ENCODE data around the gene PDXK.
A peak's percentile ranks its signal among the peaks of the same experiment; 100 is the strongest.

PDXK gene

GRCh38 chr21:43786300-43786806, 67.4 kb downstream of the PDXK start:
- ATAC-seq (ENCODE audit: low read depth) (no peak), DNase-seq (ENCODE audit: low spot score) (no peak)
- Histone ChIP-seq H3K27me3 (ENCODE audit: insufficient read depth, poor library complexity, severe bottlenecking) (no peaks in the 10 kb centered on the region), H3K9me3 (ENCODE audit: severe bottlenecking) (no peaks in the 10 kb centered on the region), H3K4me1 (ENCODE audit: insufficient read depth, poor library complexity, severe bottlenecking) (peaks cover 15% of the 10 kb centered on the region), H3K27ac (ENCODE audit: poor library complexity, severe bottlenecking) (no peak overlapping the region), H3K36me3 (ENCODE audit: low read depth) (peaks cover 13% of the 10 kb centered on the region), H3K4me3 (ENCODE audit: severe bottlenecking) (no peak overlapping the region)
- TF ChIP-seq CTCF (IDR thresholded peaks at IDR 0.05; ENCODE audit: poor library complexity, severe bottlenecking) = no peak

GRCh38 chr21:43786807-43787440, 68.0 kb downstream of the PDXK start:
- Histone ChIP-seq H3K4me1 (ENCODE audit: insufficient read depth, poor library complexity, severe bottlenecking) (peaks cover 11% of the 10 kb centered on the region), H3K27ac (ENCODE audit: poor library complexity, severe bottlenecking) (no peak overlapping the region), H3K4me3 (ENCODE audit: severe bottlenecking) (no peak overlapping the region), H3K27me3 (ENCODE audit: insufficient read depth, poor library complexity, severe bottlenecking) (no peaks in the 10 kb centered on the region), H3K36me3 (ENCODE audit: low read depth) (peaks cover 19% of the 10 kb centered on the region), H3K9me3 (ENCODE audit: severe bottlenecking) (no peaks in the 10 kb centered on the region)
- no peak for DNase-seq (ENCODE audit: low spot score)
- ATAC-seq (ENCODE audit: low read depth) = no peak
- TF ChIP-seq CTCF (IDR thresholded peaks at IDR 0.05; ENCODE audit: poor library complexity, severe bottlenecking) = no peak

GRCh38 chr21:43789276-43790009, 70.5 kb downstream of the PDXK start, which contains the start of gene RRP1:
TSS of gene RRP1 (plus strand) at chr21:43789577. CDS start at chr21:43789630, 53 bp downstream.
- ATAC-seq (ENCODE audit: low read depth) = peak; percentile 84
- peaks cover 44% of the 10 kb centered on the region for H3K36me3 ChIP-seq (ENCODE audit: low read depth)

GRCh38 chr21:43790010-43790524, 71.1 kb downstream of the PDXK start:
- H3K4me1 ChIP-seq (ENCODE audit: insufficient read depth, poor library complexity, severe bottlenecking) = no peaks in the 10 kb centered on the region
- no peak for ATAC-seq (ENCODE audit: low read depth)

More at GRCh38 chr21:43789276-43790009, 70.5 kb downstream of the PDXK start, which contains the start of gene RRP1:
- H3K4me3 ChIP-seq (ENCODE audit: severe bottlenecking) = peak within 1 kb of the TSS; percentile 58
- no peaks in the 10 kb centered on the region for H3K27me3 ChIP-seq (ENCODE audit: insufficient read depth, poor library complexity, severe bottlenecking)
- H3K4me1 ChIP-seq (ENCODE audit: insufficient read depth, poor library complexity, severe bottlenecking) = no peaks in the 10 kb centered on the region
- peak within 1 kb of the TSS; percentile 51 for H3K27ac ChIP-seq (ENCODE audit: poor library complexity, severe bottlenecking)
- H3K9me3 ChIP-seq (ENCODE audit: severe bottlenecking) = no peaks in the 10 kb centered on the region
- peak; percentile 81 for DNase-seq (ENCODE audit: low spot score)
- peak; percentile 99 for TF ChIP-seq CTCF (IDR thresholded peaks at IDR 0.05; ENCODE audit: poor library complexity, severe bottlenecking)

More at GRCh38 chr21:43790010-43790524, 71.1 kb downstream of the PDXK start:
- no peak for TF ChIP-seq CTCF (IDR thresholded peaks at IDR 0.05; ENCODE audit: poor library complexity, severe bottlenecking)
- no peaks in the 10 kb centered on the region for H3K27me3 ChIP-seq (ENCODE audit: insufficient read depth, poor library complexity, severe bottlenecking)
- H3K36me3 ChIP-seq (ENCODE audit: low read depth) = peaks cover 50% of the 10 kb centered on the region
- H3K9me3 ChIP-seq (ENCODE audit: severe bottlenecking) = no peaks in the 10 kb centered on the region
- DNase-seq (ENCODE audit: low spot score) = no peak
- H3K4me3 ChIP-seq (ENCODE audit: severe bottlenecking) = peak overlapping the region; percentile 58
- H3K27ac ChIP-seq (ENCODE audit: poor library complexity, severe bottlenecking) = peak overlapping the region; percentile 51
